Transverse colon (tissue), 4 donors: ENCODE data around the gene CNTN5.

Source experiments
- EP300 ChIP-seq: sonication (generic); formaldehyde crosslinking; IDR thresholded peaks from one replicate; pipeline ENCODE4 v1.6.1; 2017; ENCODE audit warnings: antibody characterized with exemption, low read depth
- POLR2AphosphoS5 ChIP-seq, 3 donors: sonication (generic); formaldehyde crosslinking; IDR thresholded peaks; one replicate each; pipeline ENCODE4 v1.6.1; 2016; ENCODE audit warnings: antibody characterized with exemption in 3 of 3
- TF ChIP-seq, protein P1 (sequence below), 5 experiments: fragments of 200-600 bp in 3 of 5; fragments of 450-650 bp in 2 of 5; sonication (generic) in 3 of 5; IDR thresholded peaks; 1 replicate in 2 of 5; 2 replicates in 3 of 5; pipeline ENCODE4 v1.5.1; 2016 to 2017; ENCODE audit warnings: antibody characterized with exemption in 5 of 5, inconsistent platforms in 3 of 5, mild to moderate bottlenecking in 2 of 5, moderate library complexity in 1 of 5

DNA sequence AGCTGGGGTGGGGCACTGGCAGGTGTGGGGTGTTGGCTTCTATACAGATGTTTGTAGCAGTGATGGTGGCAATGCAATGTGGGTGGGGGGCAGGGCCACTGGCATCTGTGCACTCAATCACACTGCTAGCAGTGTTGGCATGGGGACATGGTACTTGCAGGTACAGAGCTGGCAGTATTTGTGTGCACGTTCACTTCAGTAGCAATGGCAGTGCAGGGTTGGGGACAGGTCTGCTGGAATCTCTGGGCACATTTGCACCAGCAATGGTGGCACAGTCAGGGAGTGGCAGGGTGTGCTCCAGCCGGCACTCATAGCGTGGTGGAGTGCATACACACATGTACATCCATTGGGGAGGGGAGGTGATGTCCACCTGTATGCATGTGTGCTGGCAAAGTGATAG is 775.2 kb downstream of the CNTN5 start:
- TF ChIP-seq, protein P1, sequence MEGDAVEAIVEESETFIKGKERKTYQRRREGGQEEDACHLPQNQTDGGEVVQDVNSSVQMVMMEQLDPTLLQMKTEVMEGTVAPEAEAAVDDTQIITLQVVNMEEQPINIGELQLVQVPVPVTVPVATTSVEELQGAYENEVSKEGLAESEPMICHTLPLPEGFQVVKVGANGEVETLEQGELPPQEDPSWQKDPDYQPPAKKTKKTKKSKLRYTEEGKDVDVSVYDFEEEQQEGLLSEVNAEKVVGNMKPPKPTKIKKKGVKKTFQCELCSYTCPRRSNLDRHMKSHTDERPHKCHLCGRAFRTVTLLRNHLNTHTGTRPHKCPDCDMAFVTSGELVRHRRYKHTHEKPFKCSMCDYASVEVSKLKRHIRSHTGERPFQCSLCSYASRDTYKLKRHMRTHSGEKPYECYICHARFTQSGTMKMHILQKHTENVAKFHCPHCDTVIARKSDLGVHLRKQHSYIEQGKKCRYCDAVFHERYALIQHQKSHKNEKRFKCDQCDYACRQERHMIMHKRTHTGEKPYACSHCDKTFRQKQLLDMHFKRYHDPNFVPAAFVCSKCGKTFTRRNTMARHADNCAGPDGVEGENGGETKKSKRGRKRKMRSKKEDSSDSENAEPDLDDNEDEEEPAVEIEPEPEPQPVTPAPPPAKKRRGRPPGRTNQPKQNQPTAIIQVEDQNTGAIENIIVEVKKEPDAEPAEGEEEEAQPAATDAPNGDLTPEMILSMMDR (IDR thresholded peaks at IDR 0.05) = no peak
- no peak for TF ChIP-seq POLR2AphosphoS5 (IDR thresholded peaks at IDR 0.05)
- TF ChIP-seq EP300 = no peak
